A549 (cell line): ENCODE data around the gene THPO.

Experiments
- CTCF ChIP-seq: fragments of >200 bp; sonication (Bioruptor Twin); formaldehyde crosslinking; IDR thresholded peaks from 3 replicates; pipeline ENCODE4 v1.5.1; 2016
- EHMT2 ChIP-seq: fragments of 200-600 bp; sonication (generic); IDR thresholded peaks from 2 replicates; pipeline ENCODE4 v1.6.1; 2016; ENCODE audit warnings: antibody characterized with exemption, low read depth, mild to moderate bottlenecking, moderate library complexity
- GATA3 ChIP-seq: IDR thresholded peaks from 2 replicates; pipeline ENCODE4 v1.6.1; 2012; ENCODE audit warnings: borderline replicate concordance
- HMGXB4 ChIP-seq: fragments of 250-450 bp; sonication (Bioruptor Pico); IDR thresholded peaks from 2 replicates; pipeline ENCODE4 v1.5.0; 2021; ENCODE audit warnings: mild to moderate bottlenecking, moderate library complexity, borderline replicate concordance
- MYC ChIP-seq: IDR thresholded peaks from 2 replicates; pipeline ENCODE4 v1.6.1; 2012; ENCODE audit warnings: mild to moderate bottlenecking, inconsistent platforms, low read length, improper control_type of control experiment, borderline replicate concordance
- PBX3 ChIP-seq: IDR thresholded peaks from 2 replicates; pipeline ENCODE4 v1.6.1; 2012
- POLR2A ChIP-seq: IDR thresholded peaks from 2 replicates; pipeline ENCODE4 v1.6.1; 2012; ENCODE audit warnings: mild to moderate bottlenecking, low read length
- RAD21 ChIP-seq, 2 experiments: fragments of >200 bp in 1 of 2; sonication (Bioruptor Twin) in 1 of 2; formaldehyde crosslinking in 1 of 2; IDR thresholded peaks in 1 of 2; conservative IDR thresholded peaks in 1 of 2; 2 replicates in 1 of 2; 3 replicates in 1 of 2; pipeline ENCODE4 v1.6.1; 2012 to 2018; ENCODE audit warnings: inconsistent platforms in 1 of 2
- TF ChIP-seq, protein P1 (sequence below): fragments of 200-600 bp; sonication (generic); IDR thresholded peaks from 2 replicates; pipeline ENCODE4 v1.6.1; 2016; ENCODE audit warnings: antibody characterized with exemption, mild to moderate bottlenecking, moderate library complexity

DNA sequence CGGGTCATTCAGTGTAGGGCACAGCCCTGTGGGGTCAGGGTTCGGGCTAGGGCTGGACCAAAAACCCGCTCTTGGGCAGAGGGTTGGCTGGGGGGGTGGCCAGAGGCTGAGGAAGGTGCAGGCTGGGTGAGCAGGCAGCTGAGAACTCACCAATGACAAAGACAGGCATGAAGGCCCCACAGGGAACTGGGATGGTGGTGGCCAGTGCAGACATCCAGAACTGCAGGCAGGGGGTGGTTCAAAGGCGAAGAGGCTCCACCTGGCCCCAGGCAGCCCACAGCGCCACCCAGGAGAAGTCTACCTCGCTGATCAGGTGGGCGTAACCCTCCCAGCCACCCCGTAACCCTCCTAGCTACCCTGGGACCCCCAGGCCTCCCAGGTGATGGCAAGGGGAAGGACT, 23.3 kb downstream of the THPO start:
- TF ChIP-seq CTCF (no peak), HMGXB4 (CRISPR knock-in tag) (no peak), POLR2A (no peak), EHMT2 (no peak), RAD21 (conservative IDR thresholded peaks at IDR 0.05 in 1 of 2, IDR thresholded peaks at IDR 0.05 in 1 of 2) (no peak), MYC (no peak), PBX3 (no peak), GATA3 (no peak)
- TF ChIP-seq, protein P1, sequence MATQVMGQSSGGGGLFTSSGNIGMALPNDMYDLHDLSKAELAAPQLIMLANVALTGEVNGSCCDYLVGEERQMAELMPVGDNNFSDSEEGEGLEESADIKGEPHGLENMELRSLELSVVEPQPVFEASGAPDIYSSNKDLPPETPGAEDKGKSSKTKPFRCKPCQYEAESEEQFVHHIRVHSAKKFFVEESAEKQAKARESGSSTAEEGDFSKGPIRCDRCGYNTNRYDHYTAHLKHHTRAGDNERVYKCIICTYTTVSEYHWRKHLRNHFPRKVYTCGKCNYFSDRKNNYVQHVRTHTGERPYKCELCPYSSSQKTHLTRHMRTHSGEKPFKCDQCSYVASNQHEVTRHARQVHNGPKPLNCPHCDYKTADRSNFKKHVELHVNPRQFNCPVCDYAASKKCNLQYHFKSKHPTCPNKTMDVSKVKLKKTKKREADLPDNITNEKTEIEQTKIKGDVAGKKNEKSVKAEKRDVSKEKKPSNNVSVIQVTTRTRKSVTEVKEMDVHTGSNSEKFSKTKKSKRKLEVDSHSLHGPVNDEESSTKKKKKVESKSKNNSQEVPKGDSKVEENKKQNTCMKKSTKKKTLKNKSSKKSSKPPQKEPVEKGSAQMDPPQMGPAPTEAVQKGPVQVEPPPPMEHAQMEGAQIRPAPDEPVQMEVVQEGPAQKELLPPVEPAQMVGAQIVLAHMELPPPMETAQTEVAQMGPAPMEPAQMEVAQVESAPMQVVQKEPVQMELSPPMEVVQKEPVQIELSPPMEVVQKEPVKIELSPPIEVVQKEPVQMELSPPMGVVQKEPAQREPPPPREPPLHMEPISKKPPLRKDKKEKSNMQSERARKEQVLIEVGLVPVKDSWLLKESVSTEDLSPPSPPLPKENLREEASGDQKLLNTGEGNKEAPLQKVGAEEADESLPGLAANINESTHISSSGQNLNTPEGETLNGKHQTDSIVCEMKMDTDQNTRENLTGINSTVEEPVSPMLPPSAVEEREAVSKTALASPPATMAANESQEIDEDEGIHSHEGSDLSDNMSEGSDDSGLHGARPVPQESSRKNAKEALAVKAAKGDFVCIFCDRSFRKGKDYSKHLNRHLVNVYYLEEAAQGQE, result no peak
